A549 (cell line): Measurements from ENCODE around the gene PISD. TPM values are rescaled to one million over a fixed set of nuclear protein-coding genes. Genes with fewer than 3 reads are reported as not detected.

Experiments used
- ATAC-seq, 2 experiments: fragments of 200-7000 bp in 1 of 2; fragments of >200 bp in 1 of 2; cut with Nextera tagmentation in 1 of 2; cut with Tn5 transposase in 1 of 2; 3 replicates each; pipeline versions ENCODE4 v1.8.0 to v1.9.1; 2018 to 2020; ENCODE audit warnings: mild to moderate bottlenecking in 1 of 2, moderate library complexity in 1 of 2
- CTCF ChIA-PET: fragments of 300-600 bp; sonication (Branson Sonifier 250); formaldehyde crosslinking; extraction: SDS; loops from one replicate; lab custom pipeline; 2021; ENCODE audit warnings: antibody characterized with exemption, inconsistent platforms; lab: Yijun Ruan, JAX
- POLR2A ChIA-PET: fragments of 350-600 bp; formaldehyde crosslinking; extraction: SDS; loops from one replicate; lab custom pipeline; 2021; ENCODE audit warnings: antibody characterized with exemption, inconsistent platforms; lab: Yijun Ruan, JAX
- DNase-seq, 2 experiments: peaks; one replicate each; pipeline versions ENCODE4 v3.0.0 to v3.0.0-alpha.2; 2011 to 2016; ENCODE audit warnings: low read depth in 1 of 2, low spot score in 1 of 2
- FAIRE-seq: peaks from 2 replicates; lab custom pipeline; 2011; peaks lifted over from hg19 to GRCh38; lab: Jason Lieb, UNC
- H3K27ac ChIP-seq, 2 experiments: fragments of >200 bp; sonication (Bioruptor Twin); formaldehyde crosslinking; 3 replicates each; pipeline ENCODE4 v1.5.1; 2016 to 2017
- H3K4me1 ChIP-seq: fragments of >200 bp; sonication (Bioruptor Twin); formaldehyde crosslinking; 3 replicates; pipeline ENCODE4 v1.6.1; 2016
- H3K4me2 ChIP-seq: fragments of >200 bp; sonication (Bioruptor Twin); formaldehyde crosslinking; 3 replicates; pipeline ENCODE4 v1.6.1; 2016
- H3K4me3 ChIP-seq: fragments of >200 bp; sonication (Bioruptor Twin); formaldehyde crosslinking; 3 replicates; pipeline ENCODE4 v1.5.1; 2016
- H3K9me3 ChIP-seq: fragments of >200 bp; sonication (Bioruptor Twin); formaldehyde crosslinking; 3 replicates; pipeline ENCODE4 v1.6.1; 2016
- ATOH8 ChIP-seq: fragments of 250-450 bp; sonication (Bioruptor Pico); IDR thresholded peaks from 2 replicates; pipeline ENCODE4 v1.5.0; 2020; ENCODE audit warnings: low read depth, mild to moderate bottlenecking, moderate library complexity
- BCL3 ChIP-seq: fragments of >200 bp; sonication (Bioruptor Twin); formaldehyde crosslinking; IDR thresholded peaks from 3 replicates; pipeline ENCODE4 v1.6.1; 2016
- CBX8 ChIP-seq: fragments of 200-600 bp; sonication (generic); IDR thresholded peaks from 2 replicates; pipeline ENCODE4 v1.6.1; 2016
- CEBPB ChIP-seq, 2 experiments: fragments of >200 bp in 1 of 2; sonication (Bioruptor Twin) in 1 of 2; formaldehyde crosslinking in 1 of 2; IDR thresholded peaks; 2 replicates each; pipeline ENCODE4 v1.6.1; 2012 to 2016
- CHD4 ChIP-seq: fragments of 200-600 bp; sonication (generic); IDR thresholded peaks from 2 replicates; pipeline ENCODE4 v1.6.1; 2016; ENCODE audit warnings: antibody characterized with exemption, mild to moderate bottlenecking, borderline replicate concordance
- EHF ChIP-seq: fragments of 250-450 bp; sonication (Bioruptor Pico); IDR thresholded peaks from 2 replicates; pipeline ENCODE4 v1.5.0; 2020; ENCODE audit warnings: mild to moderate bottlenecking
- EHMT2 ChIP-seq: fragments of 200-600 bp; sonication (generic); IDR thresholded peaks from 2 replicates; pipeline ENCODE4 v1.6.1; 2016; ENCODE audit warnings: antibody characterized with exemption, low read depth, mild to moderate bottlenecking, moderate library complexity
- EP300 ChIP-seq, 2 experiments: fragments of >200 bp; sonication (Bioruptor Twin); formaldehyde crosslinking; IDR thresholded peaks; 2 replicates in 1 of 2; 3 replicates in 1 of 2; pipeline ENCODE4 v1.6.1; 2016 to 2017
- FOSB ChIP-seq: fragments of 250-450 bp; sonication (Bioruptor Pico); IDR thresholded peaks from 2 replicates; pipeline ENCODE4 v1.5.0; 2020; ENCODE audit warnings: mild to moderate bottlenecking, moderate library complexity
- HDAC2 ChIP-seq: fragments of 200-600 bp; sonication (generic); IDR thresholded peaks from 2 replicates; pipeline ENCODE4 v1.6.1; 2016
- HOXA7 ChIP-seq: fragments of 250-450 bp; sonication (Bioruptor Pico); IDR thresholded peaks from 2 replicates; pipeline ENCODE4 v1.5.0; 2020; ENCODE audit warnings: mild to moderate bottlenecking, moderate library complexity
- KDM5A ChIP-seq: fragments of 200-600 bp; sonication (generic); IDR thresholded peaks from 2 replicates; pipeline ENCODE4 v1.6.1; 2016; ENCODE audit warnings: antibody characterized with exemption, mild to moderate bottlenecking
- MAFK ChIP-seq: fragments of 450-650 bp; IDR thresholded peaks from 2 replicates; pipeline ENCODE4 v1.6.1; 2014; ENCODE audit not compliant: partially characterized antibody
- PHF8 ChIP-seq: fragments of 200-600 bp; sonication (generic); IDR thresholded peaks from 2 replicates; pipeline ENCODE4 v1.6.1; 2016; ENCODE audit warnings: low read depth, mild to moderate bottlenecking, antibody characterized with exemption, moderate library complexity, borderline replicate concordance
- POLR2AphosphoS2 ChIP-seq: conservative IDR thresholded peaks from 2 replicates; pipeline ENCODE4 v1.6.1; 2012; ENCODE audit warnings: low read length, improper control_type of control experiment, inconsistent platforms
- RAD21 ChIP-seq, 2 experiments: fragments of >200 bp in 1 of 2; sonication (Bioruptor Twin) in 1 of 2; formaldehyde crosslinking in 1 of 2; IDR thresholded peaks in 1 of 2; conservative IDR thresholded peaks in 1 of 2; 2 replicates in 1 of 2; 3 replicates in 1 of 2; pipeline ENCODE4 v1.6.1; 2012 to 2018; ENCODE audit warnings: inconsistent platforms in 1 of 2
- RARB ChIP-seq: fragments of 250-450 bp; sonication (Bioruptor Pico); IDR thresholded peaks from 2 replicates; pipeline ENCODE4 v1.8.0; 2021; ENCODE audit warnings: mild to moderate bottlenecking, moderate library complexity
- RCOR1 ChIP-seq: fragments of 150-350 bp; IDR thresholded peaks from 2 replicates; pipeline ENCODE4 v1.6.1; 2014; ENCODE audit warnings: antibody characterized with exemption, low read length, low read depth
- SMC3 ChIP-seq: fragments of >200 bp; sonication (Bioruptor Twin); formaldehyde crosslinking; IDR thresholded peaks from 3 replicates; pipeline ENCODE4 v1.6.1; 2018; ENCODE audit warnings: inconsistent platforms
- SREBF2 ChIP-seq: fragments of 450-650 bp; IDR thresholded peaks from 2 replicates; pipeline ENCODE4 v1.6.1; 2014; ENCODE audit warnings: mild to moderate bottlenecking, moderate library complexity
- TFCP2L1 ChIP-seq: fragments of 250-450 bp; sonication (Bioruptor Pico); IDR thresholded peaks from 2 replicates; pipeline ENCODE4 v1.5.0; 2021; ENCODE audit warnings: mild to moderate bottlenecking
- USF2 ChIP-seq: fragments of 450-650 bp; IDR thresholded peaks from 2 replicates; pipeline ENCODE4 v1.6.1; 2014; ENCODE audit warnings: antibody characterized with exemption
- ZC3H11A ChIP-seq: fragments of 450-650 bp; IDR thresholded peaks from 2 replicates; pipeline ENCODE4 v1.6.1; 2014; ENCODE audit warnings: antibody characterized with exemption, mild to moderate bottlenecking
- ZNF302 ChIP-seq: fragments of 250-450 bp; sonication (Bioruptor Pico); IDR thresholded peaks from 2 replicates; pipeline ENCODE4 v1.9.0; 2021; ENCODE audit warnings: inconsistent platforms, mild to moderate bottlenecking, moderate library complexity
- ZSCAN20 ChIP-seq: fragments of 250-450 bp; sonication (Bioruptor Pico); IDR thresholded peaks from 2 replicates; pipeline ENCODE4 v1.8.0; 2022; ENCODE audit warnings: mild to moderate bottlenecking, moderate library complexity
- WGBS: methylation state at CpG from one replicate; pipeline ENCODE4 v1.1.6; 2017; ENCODE audit errors: missing lambda C conversion rate; 5-methylcytosine and 5-hydroxymethylcytosine counted together
- polyA plus RNA-seq, 4 experiments: library from polyadenylated mRNA; depleted of rRNA in 3 of 4; stranded (reverse); fragments of >200 nt; fragmentation: RNase III in 1 of 4; extraction: RNeasy Plus Mini Kit Qiagen cat#74134 plus additional on column Dnase treatment in 1 of 4; gene quantifications; 2 replicates in 3 of 4; 3 replicates in 1 of 4; pipeline ENCODE4 v1.2.3, GENCODE V29; 2011 to 2017
- TF ChIP-seq, protein P1 (sequence below): fragments of 200-600 bp; sonication (generic); IDR thresholded peaks from 2 replicates; pipeline ENCODE4 v1.6.1; 2016; ENCODE audit warnings: antibody characterized with exemption, mild to moderate bottlenecking, moderate library complexity

Gene PISD
- polyA plus RNA-seq, 2 of the 4 experiments (the other 2 are of a cell fraction): 11.0 to 17.3 TPM

DNA sequence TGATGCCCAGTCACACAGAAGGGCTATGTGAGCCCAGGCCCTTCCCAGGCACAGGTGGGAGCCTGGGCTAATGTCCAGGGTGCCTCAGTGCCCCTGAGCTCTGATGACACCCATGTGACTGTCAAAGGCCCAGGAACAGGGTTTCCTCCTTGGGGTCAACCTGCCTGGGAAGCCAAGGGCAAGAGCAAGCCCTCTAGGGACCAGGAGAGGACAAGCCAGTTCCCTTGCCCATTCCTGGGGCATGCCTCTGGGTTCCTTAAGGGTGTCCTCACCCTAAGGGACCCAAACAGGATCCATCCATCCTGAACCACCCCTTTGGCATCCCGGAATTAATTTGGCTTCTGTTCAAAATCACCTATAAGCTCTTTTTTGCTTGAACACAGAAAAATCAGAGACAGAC, 39.0 kb downstream of the PISD start:
- TF ChIP-seq, protein P1, sequence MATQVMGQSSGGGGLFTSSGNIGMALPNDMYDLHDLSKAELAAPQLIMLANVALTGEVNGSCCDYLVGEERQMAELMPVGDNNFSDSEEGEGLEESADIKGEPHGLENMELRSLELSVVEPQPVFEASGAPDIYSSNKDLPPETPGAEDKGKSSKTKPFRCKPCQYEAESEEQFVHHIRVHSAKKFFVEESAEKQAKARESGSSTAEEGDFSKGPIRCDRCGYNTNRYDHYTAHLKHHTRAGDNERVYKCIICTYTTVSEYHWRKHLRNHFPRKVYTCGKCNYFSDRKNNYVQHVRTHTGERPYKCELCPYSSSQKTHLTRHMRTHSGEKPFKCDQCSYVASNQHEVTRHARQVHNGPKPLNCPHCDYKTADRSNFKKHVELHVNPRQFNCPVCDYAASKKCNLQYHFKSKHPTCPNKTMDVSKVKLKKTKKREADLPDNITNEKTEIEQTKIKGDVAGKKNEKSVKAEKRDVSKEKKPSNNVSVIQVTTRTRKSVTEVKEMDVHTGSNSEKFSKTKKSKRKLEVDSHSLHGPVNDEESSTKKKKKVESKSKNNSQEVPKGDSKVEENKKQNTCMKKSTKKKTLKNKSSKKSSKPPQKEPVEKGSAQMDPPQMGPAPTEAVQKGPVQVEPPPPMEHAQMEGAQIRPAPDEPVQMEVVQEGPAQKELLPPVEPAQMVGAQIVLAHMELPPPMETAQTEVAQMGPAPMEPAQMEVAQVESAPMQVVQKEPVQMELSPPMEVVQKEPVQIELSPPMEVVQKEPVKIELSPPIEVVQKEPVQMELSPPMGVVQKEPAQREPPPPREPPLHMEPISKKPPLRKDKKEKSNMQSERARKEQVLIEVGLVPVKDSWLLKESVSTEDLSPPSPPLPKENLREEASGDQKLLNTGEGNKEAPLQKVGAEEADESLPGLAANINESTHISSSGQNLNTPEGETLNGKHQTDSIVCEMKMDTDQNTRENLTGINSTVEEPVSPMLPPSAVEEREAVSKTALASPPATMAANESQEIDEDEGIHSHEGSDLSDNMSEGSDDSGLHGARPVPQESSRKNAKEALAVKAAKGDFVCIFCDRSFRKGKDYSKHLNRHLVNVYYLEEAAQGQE: no peak
- no peak for TF ChIP-seq TFCP2L1 (CRISPR knock-in tag)
- TF ChIP-seq MAFK: no peak
- no peak for TF ChIP-seq KDM5A
- no peak for TF ChIP-seq SREBF2
- TF ChIP-seq EHMT2: no peak
- TF ChIP-seq BCL3: no peak
- TF ChIP-seq CBX8: no peak
- TF ChIP-seq HOXA7 (CRISPR knock-in tag): no peak
- TF ChIP-seq SMC3: no peak
- no peak for TF ChIP-seq FOSB (CRISPR knock-in tag)
- no peak for TF ChIP-seq RCOR1
- no peak for TF ChIP-seq ZNF302
- no peak for TF ChIP-seq PHF8
- no peak for TF ChIP-seq RARB (CRISPR knock-in tag)
- no peak for TF ChIP-seq CHD4
- no peak for TF ChIP-seq ATOH8 (CRISPR knock-in tag)
- no peak for TF ChIP-seq HDAC2
- TF ChIP-seq POLR2AphosphoS2: no peak
- TF ChIP-seq CEBPB (IDR thresholded peaks at IDR 0.05): no peak
- DNase-seq: no peak
- no peaks in the 10 kb centered on the region for H3K9me3 ChIP-seq
- ChIA-PET CTCF (interaction anchor here (0.8 to 3.5 kb wide), 3 partner anchors 11 to 277 kb away, joined by 3 to 18 read pairs (median 4); partner anchors contain the start of gene PATZ1), POLR2A (no interaction called here)
- no peak for ATAC-seq
- no peak overlapping the region for H3K4me2 ChIP-seq
- H3K27ac ChIP-seq: no peak overlapping the region
- no peak for FAIRE-seq
- 88% methylated on average over 1 of the region's 1 CpG for WGBS
- no peaks in the 10 kb centered on the region for H3K4me1 ChIP-seq
- no peak overlapping the region for H3K4me3 ChIP-seq

GRCh38 chr22:31621507-31622124, 40.4 kb downstream of the PISD start:
- POLR2A ChIA-PET: no interaction called here
- TF ChIP-seq ATOH8 (CRISPR knock-in tag): no peak
- TF ChIP-seq RAD21 (conservative IDR thresholded peaks at IDR 0.05 in 1 of 2, IDR thresholded peaks at IDR 0.05 in 1 of 2): no peak
- TF ChIP-seq BCL3: no peak
- TF ChIP-seq ZC3H11A: no peak
- TF ChIP-seq USF2: no peak
- TF ChIP-seq EHF (CRISPR knock-in tag): no peak
- no peak for TF ChIP-seq EP300 (IDR thresholded peaks at IDR 0.05)
- TF ChIP-seq MAFK: no peak
- no peak for TF ChIP-seq RCOR1
- no peak for TF ChIP-seq CEBPB (IDR thresholded peaks at IDR 0.05)
- no peak for TF ChIP-seq ZSCAN20
- H3K4me3 ChIP-seq: no peak overlapping the region
- H3K9me3 ChIP-seq: no peaks in the 10 kb centered on the region
- ATAC-seq (no peak), FAIRE-seq (no peak), DNase-seq (no peak)
- H3K4me1 ChIP-seq: no peaks in the 10 kb centered on the region
- CTCF ChIA-PET: interaction anchor here (1.4 to 3.5 kb wide), 3 partner anchors 9 to 12 kb away, joined by 10 to 18 read pairs (median 11); no protein-coding TSS in a partner anchor
- WGBS: 85% methylated on average over 4 of the region's 19 CpGs
- H3K4me2 ChIP-seq: no peak overlapping the region
- H3K27ac ChIP-seq: no peak overlapping the region
